Natural killer cell treated with Interleukin-12 subunit alpha and Interleukin-12 subunit beta and Interleukin-15 and Interleukin-18, amount 100 ng/mL, for 72 hours (primary cell): ENCODE results near the gene PDGFRA. TPM values are rescaled to one million over a fixed set of nuclear protein-coding genes. Genes with fewer than 3 reads are reported as not detected.
"Not testable (repeated sequence)": the region's sequence is repeated elsewhere in the genome, so short reads cannot be mapped to it uniquely, and the experiment has no call there.

Experiments
- ATAC-seq, 2 donors: fragments of 150-1000 bp; cut with Tn5 transposase in 1 of 2; sonication (Bioruptor Pico), chemical (Tn5 transposase) in 1 of 2; 2 replicates each; pipeline ENCODE4 v1.10.0; 2021
- DNase-seq: peaks from one replicate; pipeline ENCODE4 v3.0.0; 2022; ENCODE audit warnings: low spot score
- H3K27ac Mint-ChIP-seq, 2 donors: 1 replicate in 1 of 2; 2 replicates in 1 of 2; pipeline ENCODE4 v1.8.0; 2022; ENCODE audit warnings: mixed read lengths in 2 of 2, mild to moderate bottlenecking in 1 of 2, moderate library complexity in 1 of 2
- H3K27me3 Mint-ChIP-seq, 2 donors: 1 replicate in 1 of 2; 2 replicates in 1 of 2; pipeline ENCODE4 v1.8.0; 2022; ENCODE audit warnings: mixed read lengths in 2 of 2
- H3K36me3 Mint-ChIP-seq: one replicate; pipeline ENCODE4 v1.8.0; 2022; ENCODE audit warnings: mixed read lengths
- H3K4me1 Mint-ChIP-seq, 2 donors: 1 replicate in 1 of 2; 2 replicates in 1 of 2; pipeline ENCODE4 v1.8.0; 2022; ENCODE audit warnings: low read depth in 2 of 2, mixed read lengths in 2 of 2, mild to moderate bottlenecking in 1 of 2
- H3K4me3 Mint-ChIP-seq: one replicate; pipeline ENCODE4 v1.8.0; 2022; ENCODE audit warnings: mixed read lengths
- H3K9me3 Mint-ChIP-seq: 2 replicates; pipeline ENCODE4 v1.8.0; 2022; ENCODE audit warnings: mixed read lengths
- total RNA-seq, 2 donors: library from RNA; stranded (reverse); gene quantifications; one replicate each; pipeline ENCODE4 v1.2.3, GENCODE V29; 2022

Gene PDGFRA
- total RNA-seq, 2 donors from 2014 or later, result 0.05 TPM; not detected in 1

GRCh38 chr4:54337009-54337408, 107.9 kb downstream of the PDGFRA start:
- H3K4me3 Mint-ChIP-seq, result no peak overlapping the region
- ATAC-seq (peak in 1 of 2 donors; percentile 22), DNase-seq (no peak)
- H3K27ac Mint-ChIP-seq, result no peak overlapping the region
- peaks cover 6 to 8% of the 10 kb centered on the region in 2 donors for H3K27me3 Mint-ChIP-seq
- H3K9me3 Mint-ChIP-seq, result no peaks in the 10 kb centered on the region
- no peaks in the 10 kb centered on the region for H3K36me3 Mint-ChIP-seq
- no peaks in the 10 kb centered on the region for H3K4me1 Mint-ChIP-seq

DNA sequence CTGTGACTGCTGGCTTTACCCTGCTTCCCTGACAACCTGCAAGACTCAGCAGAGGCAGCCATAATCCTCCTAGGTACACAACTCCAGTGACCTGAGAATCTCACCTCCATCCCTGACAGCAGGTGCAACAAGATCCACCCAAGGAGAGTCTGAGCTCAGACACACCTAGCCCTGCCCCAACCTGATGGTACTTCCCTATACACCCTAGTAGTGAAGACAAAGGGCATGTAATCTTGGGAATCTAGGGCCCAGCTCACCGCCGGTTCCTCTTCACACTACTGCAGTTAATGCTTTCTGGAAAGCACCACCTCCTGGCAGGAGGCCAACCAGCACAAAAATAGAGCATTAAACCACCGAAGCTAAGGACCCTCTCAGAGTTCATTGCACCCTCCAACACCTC, 113.0 kb downstream of the PDGFRA start:
- not testable (repeated sequence) for DNase-seq, H3K4me3 Mint-ChIP-seq, H3K9me3 Mint-ChIP-seq, H3K36me3 Mint-ChIP-seq, ATAC-seq, H3K27ac Mint-ChIP-seq, H3K4me1 Mint-ChIP-seq
- H3K27me3 Mint-ChIP-seq, result peaks cover 7 to 14% of the 10 kb centered on the region in 2 donors

Other genes starting within 250 kb of the PDGFRA start
- 10 to 100 TPM; 15.2 to 31.3 TPM for gene CHIC2, start 164.7 kb upstream of the PDGFRA start, total RNA-seq
- gene GSX2, start 129.1 kb upstream of the PDGFRA start, total RNA-seq, result not detected